Breast epithelium (tissue), 4 donors: ENCODE results near the gene ANO7. TPM values are rescaled to one million over a fixed set of nuclear protein-coding genes. Genes with fewer than 3 reads are reported as not detected.

Source experiments
- DNase-seq, 2 donors: peaks; one replicate each; pipeline ENCODE4 v3.0.0-alpha.2; 2019; ENCODE audit warnings: low spot score in 2 of 2
- H3K27ac ChIP-seq, 2 donors: fragments of 200-600 bp; sonication (generic) in 1 of 2; one replicate each; pipeline ENCODE4 v1.5.1; 2016 to 2019; ENCODE audit warnings: mild to moderate bottlenecking in 1 of 2
- H3K27me3 ChIP-seq, 2 donors: fragments of 200-600 bp; sonication (generic) in 1 of 2; one replicate each; pipeline versions ENCODE4 v1.5.1 to v1.6.0; 2017 to 2019; ENCODE audit warnings: control low read depth in 1 of 2, mild to moderate bottlenecking in 1 of 2
- H3K36me3 ChIP-seq: fragments of 200-600 bp; one replicate; pipeline ENCODE4 v1.5.1; 2019
- H3K4me1 ChIP-seq, 2 donors: fragments of 200-600 bp; sonication (generic); one replicate each; pipeline ENCODE4 v1.5.1; 2016 to 2019; ENCODE audit warnings: control low read depth in 1 of 2
- H3K4me3 ChIP-seq, 3 donors: fragments of 200-600 bp; sonication (generic); 1 replicate in 2 of 3; 2 replicates in 1 of 3; pipeline ENCODE4 v1.5.1; 2016 to 2019; ENCODE audit warnings: mild to moderate bottlenecking in 3 of 3, moderate library complexity in 2 of 3
- H3K9me3 ChIP-seq, 2 donors: fragments of 200-600 bp; sonication (generic) in 1 of 2; one replicate each; pipeline ENCODE4 v1.5.1; 2016 to 2019; ENCODE audit warnings: control low read depth in 1 of 2
- POLR2A ChIP-seq: fragments of 450-650 bp; IDR thresholded peaks from one replicate; pipeline ENCODE4 v1.6.1; 2016; ENCODE audit warnings: antibody characterized with exemption, mild to moderate bottlenecking, moderate library complexity
- POLR2AphosphoS5 ChIP-seq, 3 donors: sonication (generic); formaldehyde crosslinking; IDR thresholded peaks; one replicate each; pipeline ENCODE4 v1.6.1; 2017; ENCODE audit warnings: antibody characterized with exemption in 3 of 3
- intact Hi-C: fragments of 100-400 bp; cut with DNase I; formaldehyde crosslinking; loops from one replicate; pipeline ENCODE4 v1.15.1; 2023; ENCODE audit warnings: low total_unique reads
- total RNA-seq, 3 donors: library from RNA; depleted of rRNA; stranded (reverse); fragments of >200 nt; gene quantifications; one replicate each; pipeline ENCODE4 v1.1.0, GENCODE V29; 2016
- TF ChIP-seq, protein P1 (sequence below), 3 donors: fragments of 450-650 bp; IDR thresholded peaks; one replicate each; pipeline ENCODE4 v1.5.1; 2016 to 2017; ENCODE audit warnings: antibody characterized with exemption in 3 of 3, mild to moderate bottlenecking in 3 of 3, moderate library complexity in 3 of 3

The ANO7 gene
- total RNA-seq, 3 donors from 2014 or later, result 0.98 to 1.6 TPM; not detected in 1

- peaks cover 9 to 29% of the 10 kb centered on the region in 2 donors for H3K4me1 ChIP-seq
- intact Hi-C loops, result no loop called here
- no peaks in the 10 kb centered on the region for H3K36me3 ChIP-seq
- no peaks in the 10 kb centered on the region for H3K27me3 ChIP-seq
- TF ChIP-seq, protein P1, sequence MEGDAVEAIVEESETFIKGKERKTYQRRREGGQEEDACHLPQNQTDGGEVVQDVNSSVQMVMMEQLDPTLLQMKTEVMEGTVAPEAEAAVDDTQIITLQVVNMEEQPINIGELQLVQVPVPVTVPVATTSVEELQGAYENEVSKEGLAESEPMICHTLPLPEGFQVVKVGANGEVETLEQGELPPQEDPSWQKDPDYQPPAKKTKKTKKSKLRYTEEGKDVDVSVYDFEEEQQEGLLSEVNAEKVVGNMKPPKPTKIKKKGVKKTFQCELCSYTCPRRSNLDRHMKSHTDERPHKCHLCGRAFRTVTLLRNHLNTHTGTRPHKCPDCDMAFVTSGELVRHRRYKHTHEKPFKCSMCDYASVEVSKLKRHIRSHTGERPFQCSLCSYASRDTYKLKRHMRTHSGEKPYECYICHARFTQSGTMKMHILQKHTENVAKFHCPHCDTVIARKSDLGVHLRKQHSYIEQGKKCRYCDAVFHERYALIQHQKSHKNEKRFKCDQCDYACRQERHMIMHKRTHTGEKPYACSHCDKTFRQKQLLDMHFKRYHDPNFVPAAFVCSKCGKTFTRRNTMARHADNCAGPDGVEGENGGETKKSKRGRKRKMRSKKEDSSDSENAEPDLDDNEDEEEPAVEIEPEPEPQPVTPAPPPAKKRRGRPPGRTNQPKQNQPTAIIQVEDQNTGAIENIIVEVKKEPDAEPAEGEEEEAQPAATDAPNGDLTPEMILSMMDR (IDR thresholded peaks at IDR 0.05), result no peak
- no peak for TF ChIP-seq POLR2AphosphoS5 (IDR thresholded peaks at IDR 0.05)
- no peak for TF ChIP-seq POLR2A
- DNase-seq, result no peak
- H3K9me3 ChIP-seq, result no peaks in the 10 kb centered on the region
- peak overlapping the region in 2 of 3 donors; percentile 96 to 99 for H3K4me3 ChIP-seq
- peak overlapping the region; percentile 54 to 92 for H3K27ac ChIP-seq
Observed at GRCh38 chr2:241270531-241270930, 82.1 kb downstream of the ANO7 start.

DNA sequence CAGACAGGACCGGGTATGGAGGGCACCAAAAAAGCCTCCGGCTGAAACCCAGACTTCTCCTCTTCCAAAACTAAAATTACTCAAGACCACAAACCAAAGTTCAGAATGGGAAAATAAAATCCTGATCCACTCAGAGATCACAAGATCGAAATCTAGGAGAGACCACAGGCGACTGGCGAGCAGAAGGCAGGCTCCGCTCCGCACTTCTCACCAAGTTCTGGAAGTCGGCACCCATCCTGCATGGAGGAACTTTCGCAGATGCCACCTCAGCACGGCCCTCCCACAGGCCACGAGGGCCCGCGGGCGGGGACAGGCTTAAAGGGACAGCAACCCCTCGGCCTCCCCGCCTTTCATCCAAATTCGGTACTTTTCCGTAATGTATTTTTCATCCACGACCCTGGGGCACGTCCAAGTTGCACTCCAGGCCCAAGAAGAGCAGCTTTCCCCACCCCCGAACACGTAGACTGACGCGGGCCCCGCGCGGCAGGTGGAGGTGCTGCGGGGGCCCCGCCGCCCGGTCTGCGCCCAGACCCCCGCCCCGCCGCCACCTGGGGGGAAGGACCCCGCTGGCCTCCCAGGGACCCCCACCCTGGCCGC lies 83.3 kb downstream of the ANO7 start:
- H3K4me3 ChIP-seq, result peak overlapping the region; percentile 87 to 99 (median 96)
- no peaks in the 10 kb centered on the region for H3K27me3 ChIP-seq
- intact Hi-C loops, result no loop called here
- H3K4me1 ChIP-seq, result peaks cover 9 to 29% of the 10 kb centered on the region in 2 donors
- H3K36me3 ChIP-seq, result no peaks in the 10 kb centered on the region
- peak; percentile 49 to 69 (median 50) for TF ChIP-seq POLR2AphosphoS5 (IDR thresholded peaks at IDR 0.05)
- TF ChIP-seq, protein P1 (IDR thresholded peaks at IDR 0.05), result no peak
- DNase-seq, result peak; percentile 83 to 89
- H3K9me3 ChIP-seq, result no peaks in the 10 kb centered on the region
- H3K27ac ChIP-seq, result peak overlapping the region; percentile 92 to 95

GRCh38 chr2:241272303-241273209 lies 84.1 kb downstream of the ANO7 start:
- intact Hi-C loops, result no loop called here
- no peaks in the 10 kb centered on the region for H3K27me3 ChIP-seq
- H3K36me3 ChIP-seq, result no peaks in the 10 kb centered on the region
- TF ChIP-seq, protein P1 (IDR thresholded peaks at IDR 0.05), result no peak
- peak in 1 of 3 donors; percentile 51 for TF ChIP-seq POLR2AphosphoS5 (IDR thresholded peaks at IDR 0.05)
- DNase-seq, result peak in 1 of 2 donors; percentile 54
- no peaks in the 10 kb centered on the region for H3K9me3 ChIP-seq
- peak overlapping the region; percentile 92 to 95 for H3K27ac ChIP-seq
- peaks cover 9 to 29% of the 10 kb centered on the region in 2 donors for H3K4me1 ChIP-seq
- H3K4me3 ChIP-seq, result peak overlapping the region; percentile 87 to 99 (median 96)

GRCh38 chr2:241273210-241274020 lies 84.9 kb downstream of the ANO7 start:
- DNase-seq, result no peak
- Histone ChIP-seq H3K4me1 (peaks cover 9 to 28% of the 10 kb centered on the region in 2 donors), H3K9me3 (no peaks in the 10 kb centered on the region), H3K36me3 (no peaks in the 10 kb centered on the region), H3K4me3 (peak overlapping the region; percentile 87 to 99 (median 96)), H3K27me3 (no peaks in the 10 kb centered on the region), H3K27ac (peak overlapping the region; percentile 92 to 95)
- TF ChIP-seq POLR2A (no peak), POLR2AphosphoS5 (IDR thresholded peaks at IDR 0.05) (no peak)
- TF ChIP-seq, protein P1 (IDR thresholded peaks at IDR 0.05), result no peak
- intact Hi-C loops, result no loop called here
